ENCODE results near the gene GUCY1A2.

- TF ChIP-seq POLR2A (IDR thresholded peaks at IDR 0.05), result no peak
- TF ChIP-seq, protein P1, sequence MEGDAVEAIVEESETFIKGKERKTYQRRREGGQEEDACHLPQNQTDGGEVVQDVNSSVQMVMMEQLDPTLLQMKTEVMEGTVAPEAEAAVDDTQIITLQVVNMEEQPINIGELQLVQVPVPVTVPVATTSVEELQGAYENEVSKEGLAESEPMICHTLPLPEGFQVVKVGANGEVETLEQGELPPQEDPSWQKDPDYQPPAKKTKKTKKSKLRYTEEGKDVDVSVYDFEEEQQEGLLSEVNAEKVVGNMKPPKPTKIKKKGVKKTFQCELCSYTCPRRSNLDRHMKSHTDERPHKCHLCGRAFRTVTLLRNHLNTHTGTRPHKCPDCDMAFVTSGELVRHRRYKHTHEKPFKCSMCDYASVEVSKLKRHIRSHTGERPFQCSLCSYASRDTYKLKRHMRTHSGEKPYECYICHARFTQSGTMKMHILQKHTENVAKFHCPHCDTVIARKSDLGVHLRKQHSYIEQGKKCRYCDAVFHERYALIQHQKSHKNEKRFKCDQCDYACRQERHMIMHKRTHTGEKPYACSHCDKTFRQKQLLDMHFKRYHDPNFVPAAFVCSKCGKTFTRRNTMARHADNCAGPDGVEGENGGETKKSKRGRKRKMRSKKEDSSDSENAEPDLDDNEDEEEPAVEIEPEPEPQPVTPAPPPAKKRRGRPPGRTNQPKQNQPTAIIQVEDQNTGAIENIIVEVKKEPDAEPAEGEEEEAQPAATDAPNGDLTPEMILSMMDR (IDR thresholded peaks at IDR 0.05), result no peak
Measured at GRCh38 chr11:107018219-107018901, at the start of gene GUCY1A2.

Measured in body of pancreas (tissue), 4 donors.